HepG2 (cell line): ENCODE data around the gene OTOGL. TPM values are rescaled to one million over a fixed set of nuclear protein-coding genes. Genes with fewer than 3 reads are reported as not detected.

Experiments used
- ATAC-seq: fragments of 200-7000 bp; cut with Tn5 transposase; 3 replicates; pipeline ENCODE4 v1.9.1; 2020; ENCODE audit warnings: mild to moderate bottlenecking, moderate library complexity
- BruUV-seq: library from RNA; stranded (reverse); fragments of 400-500 nt; replicated peaks from 2 replicates; lab custom pipeline; 2021; lab: Mats Ljungman, UMichigan
- CTCF ChIA-PET: fragments of 300-600 bp; formaldehyde crosslinking; extraction: SDS; loops from one replicate; lab custom pipeline; 2021; ENCODE audit warnings: low total read pairs, inconsistent platforms, low intra/inter-chr PET ratio; lab: Yijun Ruan, JAX
- POLR2A ChIA-PET: fragments of 350-600 bp; sonication (Branson Sonifier 250); formaldehyde crosslinking; loops from one replicate; lab custom pipeline; 2020; ENCODE audit warnings: antibody characterized with exemption, inconsistent platforms; lab: Yijun Ruan, JAX
- DNase-seq: peaks from one replicate; pipeline ENCODE4 v3.0.0-alpha.2; 2015; ENCODE audit warnings: low spot score
- FAIRE-seq: peaks from 3 replicates; lab custom pipeline; 2011; peaks lifted over from hg19 to GRCh38; lab: Jason Lieb, UNC
- H2AFZ ChIP-seq: one replicate; pipeline ENCODE4 v1.6.1; 2011; ENCODE audit warnings: low read length, inconsistent platforms
- H3K27ac ChIP-seq: fragments of 300-600 bp; 3 replicates; pipeline ENCODE4 v1.8.0; 2011; ENCODE audit warnings: mixed run types, mild to moderate bottlenecking, mixed read lengths, low read length, inconsistent platforms; ENCODE audit not compliant: insufficient read depth; ENCODE audit errors: extremely low read length
- H3K27me3 ChIP-seq, 2 experiments: fragments of 200-600 bp in 1 of 2; 2 replicates in 1 of 2; 3 replicates in 1 of 2; pipeline versions ENCODE4 v1.6.0 to v1.8.0; 2011; ENCODE audit warnings: low read length in 2 of 2, mild to moderate bottlenecking in 2 of 2, moderate library complexity in 2 of 2, inconsistent platforms in 1 of 2; ENCODE audit not compliant: insufficient read depth in 2 of 2, control insufficient read depth in 1 of 2
- H3K36me3 ChIP-seq, 2 experiments: fragments of 200-600 bp in 1 of 2; replicated peaks in 1 of 2; 2 replicates in 1 of 2; 3 replicates in 1 of 2; pipeline versions ENCODE4 v1.5.1 to v1.8.0; 2011; ENCODE audit warnings: low read length in 2 of 2, inconsistent platforms in 1 of 2; ENCODE audit not compliant: insufficient read depth in 2 of 2, control insufficient read depth in 1 of 2
- H3K4me1 ChIP-seq: 2 replicates; pipeline ENCODE4 v1.5.1; 2012; ENCODE audit warnings: low read length, inconsistent platforms; ENCODE audit not compliant: insufficient read depth
- H3K4me2 ChIP-seq: 2 replicates; pipeline ENCODE4 v1.6.0; 2011; ENCODE audit warnings: low read depth, low read length, inconsistent platforms
- H3K4me3 ChIP-seq, 3 experiments: fragments of 200-600 bp in 1 of 3; sonication (generic), shearing (Covaris generic) in 1 of 3; replicated peaks in 1 of 3; 2 replicates each; pipeline ENCODE4 v1.5.1; 2011 to 2016; ENCODE audit warnings: low read length in 3 of 3, inconsistent platforms in 2 of 3, low read depth in 2 of 3, mild to moderate bottlenecking in 2 of 3, control low read depth in 1 of 3, mixed read lengths in 1 of 3; ENCODE audit not compliant: insufficient read depth in 1 of 3
- H3K79me2 ChIP-seq: one replicate; pipeline ENCODE4 v1.6.1; 2011; ENCODE audit warnings: low read length, inconsistent platforms; ENCODE audit not compliant: insufficient read depth
- H3K9ac ChIP-seq: 2 replicates; pipeline ENCODE4 v1.6.0; 2011; ENCODE audit warnings: mild to moderate bottlenecking, low read depth, low read length, inconsistent platforms; ENCODE audit not compliant: insufficient read depth
- H3K9me3 ChIP-seq: 2 replicates; pipeline ENCODE4 v1.5.1; 2012; ENCODE audit warnings: mild to moderate bottlenecking, low read length
- H4K20me1 ChIP-seq: 2 replicates; pipeline ENCODE4 v1.6.0; 2011; ENCODE audit warnings: inconsistent platforms, mild to moderate bottlenecking, low read length, moderate library complexity; ENCODE audit not compliant: insufficient read depth
- HNF4G ChIP-seq, 2 experiments: sonication (generic) in 1 of 2; formaldehyde crosslinking in 1 of 2; IDR thresholded peaks; 2 replicates each; pipeline versions ENCODE4 v1.4.0 to v1.6.1; 2011 to 2020; ENCODE audit warnings: borderline replicate concordance in 2 of 2, low read depth in 2 of 2, mild to moderate bottlenecking in 2 of 2, low read length in 1 of 2, missing genetic modification reagents in 1 of 2, moderate library complexity in 1 of 2
- HNRNPLL ChIP-seq: fragments of 200-400 bp; formaldehyde crosslinking; IDR thresholded peaks from 2 replicates; pipeline ENCODE4 v1.6.1; 2017; ENCODE audit warnings: mild to moderate bottlenecking, low read depth, low read length; ENCODE audit not compliant: poor library complexity, severe bottlenecking
- POGZ ChIP-seq: sonication (generic); formaldehyde crosslinking; IDR thresholded peaks from 2 replicates; pipeline ENCODE4 v1.4.0; 2020; ENCODE audit warnings: mild to moderate bottlenecking, missing genetic modification reagents
- PTBP1 ChIP-seq: fragments of 200-400 bp; formaldehyde crosslinking; IDR thresholded peaks from 2 replicates; pipeline ENCODE4 v1.6.1; 2018; ENCODE audit warnings: low read length, low read depth; ENCODE audit not compliant: poor library complexity, severe bottlenecking
- RBAK ChIP-seq: sonication (generic); formaldehyde crosslinking; IDR thresholded peaks from 2 replicates; pipeline ENCODE4 v1.5.1; 2020; ENCODE audit warnings: mild to moderate bottlenecking, missing genetic modification reagents
- RORA ChIP-seq: sonication (generic); formaldehyde crosslinking; IDR thresholded peaks from 2 replicates; pipeline ENCODE4 v1.5.0; 2020; ENCODE audit warnings: mild to moderate bottlenecking, missing genetic modification reagents, moderate library complexity
- SP1 ChIP-seq, 2 experiments: fragments of 450-650 bp in 1 of 2; sonication (generic) in 1 of 2; formaldehyde crosslinking in 1 of 2; IDR thresholded peaks; 2 replicates each; pipeline versions ENCODE4 v1.4.0 to v1.6.1; 2016 to 2020; ENCODE audit warnings: missing genetic modification reagents in 1 of 2
- TBP ChIP-seq: sonication (generic); formaldehyde crosslinking; IDR thresholded peaks from 2 replicates; pipeline ENCODE4 v1.5.0; 2020; ENCODE audit warnings: missing genetic modification reagents
- TFDP2 ChIP-seq: sonication (generic); formaldehyde crosslinking; IDR thresholded peaks from 2 replicates; pipeline ENCODE4 v1.4.0; 2020; ENCODE audit warnings: missing genetic modification reagents
- ZC3H13 ChIP-seq: sonication (generic); formaldehyde crosslinking; IDR thresholded peaks from 2 replicates; pipeline ENCODE4 v1.8.1; 2023; ENCODE audit warnings: mild to moderate bottlenecking, missing genetic modification reagents, moderate library complexity
- ZNF761 ChIP-seq: sonication (generic); formaldehyde crosslinking; conservative IDR thresholded peaks from 2 replicates; pipeline ENCODE4 v1.4.0; 2020; ENCODE audit warnings: mild to moderate bottlenecking, missing genetic modification reagents
- ZNF776 ChIP-seq: sonication (generic); formaldehyde crosslinking; IDR thresholded peaks from 2 replicates; pipeline ENCODE4 v1.4.0; 2020; ENCODE audit warnings: mild to moderate bottlenecking, missing genetic modification reagents
- ZSCAN21 ChIP-seq: sonication (generic); formaldehyde crosslinking; IDR thresholded peaks from 2 replicates; pipeline ENCODE4 v1.8.0; 2022; ENCODE audit warnings: mild to moderate bottlenecking, missing genetic modification reagents, moderate library complexity, borderline replicate concordance
- ZZZ3 ChIP-seq: sonication (generic); formaldehyde crosslinking; IDR thresholded peaks from 2 replicates; pipeline ENCODE4 v1.4.0; 2020; ENCODE audit warnings: missing genetic modification reagents, mild to moderate bottlenecking, borderline replicate concordance
- WGBS: methylation state at CpG from one replicate; pipeline ENCODE4 v1.1.6; 2017; ENCODE audit warnings: low lambda C conversion rate; 5-methylcytosine and 5-hydroxymethylcytosine counted together
- in situ Hi-C: cut with HindIII; loops from 2 replicates; pipeline ENCODE4 v1.10.0; 2017; ENCODE audit warnings: low pct_unique_long_range_greater_than_20kb; ENCODE audit not compliant: extremely low pct_ligation_motif_present
- intact Hi-C: fragments of 100-400 bp; cut with micrococcal nuclease; formaldehyde crosslinking; loops from one replicate; pipeline ENCODE4 v1.10.0; 2022; ENCODE audit not compliant: unreplicated experiment
- polyA plus RNA-seq, 8 experiments: library from polyadenylated mRNA; depleted of rRNA in 3 of 8; stranded (reverse) in 7 of 8; unstranded in 1 of 8; fragments of >200 nt; fragmentation: Illumina TruSeq in 4 of 8; extraction: Trizol in 4 of 8; gene quantifications; 2 replicates each; pipeline versions ENCODE4 v1.2.1 to v1.2.3, GENCODE V29; 2011 to 2016; ENCODE audit warnings: low read depth in 4 of 8, missing spikeins in 1 of 8, mixed read lengths in 1 of 8; ENCODE audit not compliant: insufficient read depth in 1 of 8
- total RNA-seq, 5 experiments: library from RNA; depleted of rRNA; stranded (reverse); fragments of >200 nt; fragmentation: Illumina TruSeq; extraction: Trizol; gene quantifications; 2 replicates each; pipeline ENCODE4 v1.2.3, GENCODE V29; 2016; ENCODE audit warnings: low read depth in 1 of 5
- TF ChIP-seq, protein P1 (sequence below): sonication (generic); formaldehyde crosslinking; IDR thresholded peaks from 2 replicates; pipeline ENCODE4 v1.9.0; 2021; ENCODE audit warnings: missing genetic modification reagents, borderline replicate concordance

OTOGL gene
- total and polyA plus RNA-seq, 2 of the 13 experiments (the other 11 are each of a cell fraction or from before 2014, with no cell fraction given) = not detected

DNA sequence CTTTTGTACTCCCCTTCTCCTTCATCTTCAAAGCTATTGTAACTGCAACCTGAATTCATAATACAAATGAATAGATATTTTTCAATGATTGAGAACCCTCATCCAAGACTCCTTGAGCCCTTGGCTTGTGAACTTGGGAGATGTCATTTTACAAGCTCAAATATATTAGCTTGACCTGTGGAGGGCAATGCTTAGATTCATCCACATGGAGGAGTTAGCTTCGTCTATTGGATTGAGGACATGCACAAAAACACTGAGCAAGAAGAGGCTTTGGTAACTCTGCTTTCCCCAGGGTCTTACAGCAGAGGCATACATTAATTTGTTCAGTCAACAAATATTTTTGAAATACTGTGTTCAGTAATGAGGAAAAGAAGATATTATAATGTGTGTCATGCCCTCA is 101.1 kb downstream of the OTOGL start:
- no peak overlapping the region for H3K4me3 ChIP-seq
- ChIA-PET POLR2A (no interaction called here), CTCF (no interaction called here)
- no peak for TF ChIP-seq ZSCAN21 (CRISPR knock-in tag)
- no peak for TF ChIP-seq RBAK
- TF ChIP-seq RORA (CRISPR knock-in tag) = no peak
- TF ChIP-seq TBP = no peak
- no peak for TF ChIP-seq PTBP1
- TF ChIP-seq ZZZ3 (CRISPR knock-in tag) = no peak
- no peak for TF ChIP-seq ZNF776
- TF ChIP-seq HNF4G (IDR thresholded peaks at IDR 0.05; ENCODE audit: borderline replicate concordance, low read depth, low read length) = no peak
- no peak for TF ChIP-seq HNF4G (CRISPR knock-in tag; IDR thresholded peaks at IDR 0.05; ENCODE audit: borderline replicate concordance, low read depth)
- no peak for TF ChIP-seq HNRNPLL
- TF ChIP-seq, protein P1, sequence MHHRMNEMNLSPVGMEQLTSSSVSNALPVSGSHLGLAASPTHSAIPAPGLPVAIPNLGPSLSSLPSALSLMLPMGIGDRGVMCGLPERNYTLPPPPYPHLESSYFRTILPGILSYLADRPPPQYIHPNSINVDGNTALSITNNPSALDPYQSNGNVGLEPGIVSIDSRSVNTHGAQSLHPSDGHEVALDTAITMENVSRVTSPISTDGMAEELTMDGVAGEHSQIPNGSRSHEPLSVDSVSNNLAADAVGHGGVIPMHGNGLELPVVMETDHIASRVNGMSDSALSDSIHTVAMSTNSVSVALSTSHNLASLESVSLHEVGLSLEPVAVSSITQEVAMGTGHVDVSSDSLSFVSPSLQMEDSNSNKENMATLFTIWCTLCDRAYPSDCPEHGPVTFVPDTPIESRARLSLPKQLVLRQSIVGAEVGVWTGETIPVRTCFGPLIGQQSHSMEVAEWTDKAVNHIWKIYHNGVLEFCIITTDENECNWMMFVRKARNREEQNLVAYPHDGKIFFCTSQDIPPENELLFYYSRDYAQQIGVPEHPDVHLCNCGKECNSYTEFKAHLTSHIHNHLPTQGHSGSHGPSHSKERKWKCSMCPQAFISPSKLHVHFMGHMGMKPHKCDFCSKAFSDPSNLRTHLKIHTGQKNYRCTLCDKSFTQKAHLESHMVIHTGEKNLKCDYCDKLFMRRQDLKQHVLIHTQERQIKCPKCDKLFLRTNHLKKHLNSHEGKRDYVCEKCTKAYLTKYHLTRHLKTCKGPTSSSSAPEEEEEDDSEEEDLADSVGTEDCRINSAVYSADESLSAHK (CRISPR knock-in tag) = no peak
- no peak for TF ChIP-seq TFDP2 (CRISPR knock-in tag)
- no peak for TF ChIP-seq SP1 (IDR thresholded peaks at IDR 0.05)
- no peak for TF ChIP-seq SP1 (CRISPR knock-in tag; IDR thresholded peaks at IDR 0.05)
- TF ChIP-seq POGZ (CRISPR knock-in tag) = no peak
- TF ChIP-seq ZC3H13 = no peak
- TF ChIP-seq ZNF761 (CRISPR knock-in tag) = no peak
- H3K36me3 ChIP-seq = no peaks in the 10 kb centered on the region
- H3K4me2 ChIP-seq = no peak overlapping the region
- ATAC-seq = no peak
- H2AFZ ChIP-seq = no peak overlapping the region
- no peaks in the 10 kb centered on the region for H3K27me3 ChIP-seq
- no peak for DNase-seq
- no peak for FAIRE-seq
- intact Hi-C loops = no loop called here
- in situ Hi-C loops = no loop called here
- H3K27ac ChIP-seq = no peak overlapping the region
- no peaks in the 10 kb centered on the region for H4K20me1 ChIP-seq
- no peaks in the 10 kb centered on the region for H3K79me2 ChIP-seq
- BruUV-seq = no TSS peak
- H3K9me3 ChIP-seq = no peaks in the 10 kb centered on the region
- H3K9ac ChIP-seq = no peak overlapping the region
- no peaks in the 10 kb centered on the region for H3K4me1 ChIP-seq
- 0% methylated on average over 1 of the region's 1 CpG for WGBS
